Colon (tissue), 2 donors: ENCODE measurements around the gene SLC4A11.

Source experiments
- FAIRE-seq: peaks from 2 replicates; lab custom pipeline; 2012; peaks lifted over from hg19 to GRCh38; lab: Jason Lieb, UNC
- donor health status: control.
- donor health status: control.

SLC4A11 gene

DNA sequence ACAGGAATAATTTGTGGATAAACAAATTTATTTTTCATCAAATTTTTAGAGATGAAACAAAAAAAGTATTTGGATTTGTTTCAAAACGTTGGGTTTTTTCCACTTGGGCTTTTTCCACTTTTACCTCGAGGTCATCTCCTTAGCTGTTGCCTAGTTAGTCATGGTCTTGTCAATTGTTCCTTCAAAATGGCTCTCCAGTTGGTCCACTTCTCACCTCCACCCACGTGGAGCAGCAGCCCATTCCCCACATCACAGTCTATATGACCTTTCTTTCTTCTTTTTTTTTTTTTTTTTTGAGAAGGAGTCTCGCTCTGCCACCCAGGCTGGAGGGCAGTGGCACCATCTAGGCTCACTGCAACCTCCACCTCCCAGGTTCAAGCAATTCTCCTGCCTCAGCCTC, 6.7 kb upstream of the SLC4A11 start:
- no peak for FAIRE-seq

DNA sequence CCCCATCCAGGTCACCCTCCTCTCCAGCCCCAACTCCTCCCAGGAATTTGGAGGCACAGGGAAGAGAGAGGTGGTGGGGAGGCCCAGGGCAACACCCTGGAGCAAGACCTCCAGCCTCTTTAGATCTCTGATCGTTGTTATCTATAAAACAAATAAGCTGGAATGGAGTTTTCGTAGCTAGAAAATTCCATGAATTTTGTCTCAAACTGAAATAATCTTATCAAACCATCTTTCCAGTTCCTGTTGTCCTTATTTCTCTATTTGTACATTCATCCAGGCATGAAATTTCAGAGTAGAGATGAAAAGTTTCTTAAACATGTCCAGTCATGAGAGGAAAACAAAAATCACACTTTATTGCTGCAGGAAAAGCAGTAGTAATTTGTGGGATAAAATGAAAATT, 6.2 kb upstream of the SLC4A11 start:
- no peak for FAIRE-seq

DNA sequence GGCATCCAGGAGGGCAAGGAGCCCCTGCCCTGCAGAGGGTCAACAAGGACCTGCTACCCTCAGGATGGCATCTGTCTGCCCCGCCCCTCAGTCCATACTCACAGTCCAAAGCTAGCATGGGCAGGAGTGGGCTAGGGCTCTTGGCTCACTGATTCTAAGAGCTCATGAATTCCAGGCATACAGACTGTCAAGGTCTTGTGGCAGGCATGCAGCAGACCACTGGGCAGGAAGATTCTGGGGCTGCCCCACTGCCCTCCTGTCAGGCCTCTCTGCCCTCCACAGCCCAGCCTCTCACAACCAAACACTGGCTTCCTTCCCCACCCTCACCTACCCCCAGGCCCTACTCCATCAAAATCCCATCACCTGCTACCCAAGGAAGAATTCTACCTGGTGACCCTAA, 5.6 kb upstream of the SLC4A11 start:
- no peak for FAIRE-seq

DNA sequence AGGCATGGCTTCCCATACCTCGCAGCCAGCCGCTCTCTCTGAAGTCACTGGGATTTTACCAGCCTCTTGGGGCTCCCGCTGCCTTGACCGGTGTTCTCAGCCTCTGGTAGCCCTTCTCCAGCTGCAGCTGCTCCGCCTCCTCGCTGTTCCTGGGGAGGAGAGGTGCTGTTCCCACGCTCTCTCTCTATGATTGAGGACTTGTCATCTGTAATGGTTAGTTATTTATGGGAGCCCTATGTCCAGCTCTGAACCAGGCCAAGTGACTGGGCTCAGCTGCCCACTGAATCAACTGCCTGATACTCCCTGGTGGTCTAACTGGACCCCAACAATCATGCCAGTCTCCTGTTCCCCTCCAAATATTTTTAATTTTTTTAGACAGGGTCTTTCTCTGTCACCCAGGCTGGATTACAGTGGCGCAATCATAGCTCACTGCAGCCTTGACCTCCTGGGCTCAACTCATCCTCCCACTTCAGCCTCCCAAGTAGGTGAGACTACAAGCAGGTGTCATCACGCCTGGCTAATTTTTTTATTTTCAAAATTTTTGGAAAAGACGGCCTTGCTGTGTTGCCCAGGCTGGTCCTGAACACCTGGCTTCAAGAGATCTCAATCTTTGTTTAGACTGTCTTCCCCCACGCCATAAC, 4.8 kb upstream of the SLC4A11 start:
- no peak for FAIRE-seq

DNA sequence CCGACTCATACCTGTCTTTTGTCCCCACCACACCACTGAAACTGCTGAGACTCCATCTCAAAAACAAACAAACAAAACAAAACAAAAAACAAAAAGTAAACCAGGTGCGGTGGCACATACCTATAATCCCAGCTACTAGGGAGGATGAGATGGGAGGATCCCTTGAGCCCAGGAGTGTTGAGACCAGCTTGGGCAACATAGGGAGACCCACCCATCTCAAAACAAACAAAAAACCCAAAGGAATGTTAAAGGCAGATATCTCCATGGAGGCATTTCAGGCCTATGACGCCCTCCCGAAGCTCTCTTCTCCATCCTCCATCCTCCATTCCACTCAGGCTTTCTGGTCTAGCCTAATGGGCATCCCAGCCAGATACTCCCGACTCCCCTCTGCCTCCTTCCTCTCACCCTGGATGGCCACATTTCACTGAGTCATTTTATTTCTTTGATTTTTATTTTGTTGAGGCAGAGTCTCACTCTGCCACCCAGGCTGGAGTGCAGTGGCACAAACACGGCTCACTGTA, 3.2 kb upstream of the SLC4A11 start:
- FAIRE-seq: no peak

DNA sequence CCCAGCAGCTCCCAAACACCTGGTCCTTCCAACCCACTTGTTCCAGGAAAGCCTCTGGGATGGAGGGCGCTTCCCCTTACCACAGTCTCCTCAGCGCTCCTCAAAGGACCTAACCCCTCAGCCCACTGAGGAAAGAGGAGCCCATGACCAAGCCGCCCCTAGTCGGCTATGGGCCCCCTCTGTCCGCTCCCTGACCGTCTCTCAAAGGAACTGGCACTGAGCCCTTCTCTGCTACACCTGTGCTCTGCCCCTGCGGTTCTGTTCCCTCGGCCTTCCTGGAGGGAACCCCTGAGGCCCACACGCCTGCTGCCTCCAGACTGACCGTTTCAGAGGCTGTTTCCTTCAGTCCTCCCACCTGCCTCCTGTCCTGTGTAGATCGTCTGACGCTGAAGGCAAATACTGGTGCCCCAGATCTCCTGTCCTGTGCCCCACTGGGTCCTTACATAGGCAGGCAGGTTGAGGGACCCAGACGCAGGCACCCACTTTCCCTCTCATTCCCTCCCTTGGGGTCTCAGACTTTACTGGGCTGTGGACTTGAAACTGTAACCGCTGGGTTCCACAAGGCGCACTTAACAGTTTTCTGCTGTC, 1.9 kb upstream of the SLC4A11 start:
- no peak for FAIRE-seq

DNA sequence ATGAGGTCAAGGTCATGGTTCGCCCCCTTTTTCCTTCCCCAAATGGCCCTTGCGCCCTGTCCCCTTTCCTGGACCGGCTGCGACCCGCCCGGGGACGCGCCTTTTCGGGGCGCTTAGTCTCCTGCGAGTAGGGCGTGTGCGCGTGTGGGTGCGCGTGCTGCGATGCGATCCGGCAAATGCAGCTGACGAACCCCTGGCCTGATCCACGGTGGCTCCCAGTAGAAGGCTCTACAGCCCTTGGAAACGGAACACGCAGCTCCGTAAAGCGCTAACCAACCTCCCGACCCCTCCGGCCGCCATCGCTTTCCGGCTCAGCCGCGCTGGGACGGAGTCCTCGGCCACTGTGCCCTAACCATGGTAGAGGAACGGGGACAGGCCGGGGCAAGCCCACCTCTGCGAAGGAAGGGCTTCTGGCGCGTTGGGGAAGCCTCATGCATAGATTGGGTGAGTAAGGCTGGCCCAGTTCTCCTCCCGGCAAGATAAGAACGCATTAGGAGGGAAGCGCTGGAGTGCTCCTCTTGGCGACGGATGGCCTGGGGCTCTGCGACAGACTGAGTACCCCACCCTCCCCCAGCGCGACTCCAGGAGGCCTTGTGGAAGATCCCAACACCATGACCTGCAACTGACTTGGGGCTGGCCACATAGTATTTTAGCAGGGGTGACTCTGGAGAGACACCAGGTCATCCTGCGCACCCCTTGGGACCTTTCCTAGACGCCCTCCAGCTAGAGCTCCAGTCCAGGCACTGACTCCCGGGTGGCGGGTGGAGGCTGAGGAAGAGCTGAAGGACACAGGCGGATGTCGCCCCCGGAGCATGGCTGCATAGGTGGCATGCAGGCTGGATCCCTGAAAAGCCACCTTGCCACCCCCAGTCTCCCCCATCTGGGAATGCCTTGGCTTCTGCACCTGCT, 1.1 kb upstream of the SLC4A11 start:
- no peak for FAIRE-seq

DNA sequence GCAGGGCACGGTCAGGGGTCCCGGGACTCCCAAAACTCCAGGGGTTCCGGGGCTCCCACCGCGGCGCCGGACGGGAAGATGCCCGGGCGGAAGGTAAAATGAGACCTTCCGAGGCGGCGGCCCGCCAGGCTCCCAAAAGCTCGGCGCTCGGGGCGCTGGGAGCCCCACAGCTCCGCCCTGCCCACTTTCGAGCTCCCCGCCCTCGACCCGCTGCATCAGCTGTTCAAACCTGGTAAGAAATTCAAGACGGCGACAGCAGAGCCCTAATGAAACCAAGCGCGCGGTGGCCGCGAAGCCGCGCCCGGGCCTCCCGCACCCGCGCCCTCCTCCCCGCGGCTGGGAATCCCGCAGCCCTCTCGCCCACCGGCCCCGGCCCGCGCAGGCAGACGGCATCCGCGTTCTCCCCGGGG, 369 bp downstream of the SLC4A11 start:
- FAIRE-seq: no peak

DNA sequence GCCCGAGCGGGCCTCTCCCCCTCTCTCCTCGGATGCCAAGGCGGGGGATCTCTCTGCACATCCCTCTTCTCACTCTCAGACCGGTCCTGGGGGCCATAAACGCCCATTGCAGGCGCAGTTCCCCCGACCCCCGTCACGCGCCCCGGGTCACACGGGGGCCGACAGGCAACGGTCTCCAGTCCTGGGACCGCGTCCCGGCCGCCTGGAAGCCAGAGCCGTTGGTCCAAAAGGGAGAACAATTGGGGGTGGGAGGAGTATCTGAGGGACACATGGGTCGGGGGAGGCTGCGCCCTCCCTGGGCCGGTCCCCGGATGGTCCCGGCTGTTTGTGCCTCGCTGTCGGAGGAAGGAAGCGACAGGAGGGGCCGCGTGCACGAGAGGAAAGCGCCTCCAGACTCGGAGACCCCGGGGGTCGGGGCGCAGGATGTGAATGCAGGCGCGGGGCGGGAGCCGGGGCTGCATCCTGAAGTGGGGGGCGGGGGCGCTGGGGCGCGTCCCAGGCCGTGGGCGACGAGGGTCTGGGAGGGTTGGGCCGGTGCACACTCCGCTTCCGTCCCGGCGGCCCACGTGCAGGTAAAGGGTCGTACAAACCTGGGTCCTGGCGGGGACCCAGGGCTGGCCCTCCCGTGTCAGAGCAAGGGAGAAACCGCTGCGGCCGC, 903 bp downstream of the SLC4A11 start:
- no peak for FAIRE-seq

DNA sequence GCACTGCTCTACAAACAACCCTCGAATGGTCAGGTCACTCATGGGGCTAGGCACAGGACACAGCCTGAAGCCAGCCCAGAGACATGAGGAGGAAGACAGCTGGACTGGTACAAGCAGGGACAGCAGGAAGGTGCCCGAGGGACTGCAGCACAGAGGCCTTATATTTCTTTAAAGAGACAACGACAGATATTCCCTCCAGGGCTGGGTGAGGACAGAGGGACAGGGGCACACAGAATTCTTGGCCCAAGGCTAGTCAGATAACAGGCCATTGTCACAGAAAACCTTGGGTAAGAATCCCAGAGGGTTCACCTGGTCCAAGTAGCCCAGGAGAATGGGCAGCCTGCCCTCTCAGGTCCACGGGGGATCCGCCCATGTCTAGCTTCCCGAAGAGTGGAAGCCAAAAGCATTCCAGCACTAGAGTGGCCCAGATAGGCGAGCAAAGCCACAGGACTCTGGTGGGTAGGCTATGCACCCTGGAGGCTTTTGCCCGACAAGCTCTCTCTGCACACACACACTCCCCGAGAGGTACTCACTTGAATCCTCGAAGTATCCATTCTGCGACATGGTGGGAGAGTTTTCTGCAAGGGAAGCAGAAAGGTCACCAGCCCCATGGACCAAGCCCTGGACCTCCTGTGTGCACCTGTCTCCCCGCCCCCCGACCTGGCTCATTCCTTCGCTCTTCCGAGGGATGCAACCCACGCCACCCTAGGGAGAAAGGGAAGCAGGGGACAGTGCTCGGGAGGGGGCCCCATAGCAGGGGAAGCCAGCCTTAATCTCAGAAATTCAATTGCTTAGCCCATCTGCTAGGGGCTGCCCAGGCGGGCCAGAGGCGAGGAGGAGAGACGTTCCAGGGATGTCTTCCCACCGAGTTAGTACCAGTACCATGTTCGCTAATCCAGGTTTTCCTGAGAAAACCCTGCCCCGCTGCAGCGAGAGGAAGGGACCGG, 1.7 kb downstream of the SLC4A11 start:
- no peak for FAIRE-seq

DNA sequence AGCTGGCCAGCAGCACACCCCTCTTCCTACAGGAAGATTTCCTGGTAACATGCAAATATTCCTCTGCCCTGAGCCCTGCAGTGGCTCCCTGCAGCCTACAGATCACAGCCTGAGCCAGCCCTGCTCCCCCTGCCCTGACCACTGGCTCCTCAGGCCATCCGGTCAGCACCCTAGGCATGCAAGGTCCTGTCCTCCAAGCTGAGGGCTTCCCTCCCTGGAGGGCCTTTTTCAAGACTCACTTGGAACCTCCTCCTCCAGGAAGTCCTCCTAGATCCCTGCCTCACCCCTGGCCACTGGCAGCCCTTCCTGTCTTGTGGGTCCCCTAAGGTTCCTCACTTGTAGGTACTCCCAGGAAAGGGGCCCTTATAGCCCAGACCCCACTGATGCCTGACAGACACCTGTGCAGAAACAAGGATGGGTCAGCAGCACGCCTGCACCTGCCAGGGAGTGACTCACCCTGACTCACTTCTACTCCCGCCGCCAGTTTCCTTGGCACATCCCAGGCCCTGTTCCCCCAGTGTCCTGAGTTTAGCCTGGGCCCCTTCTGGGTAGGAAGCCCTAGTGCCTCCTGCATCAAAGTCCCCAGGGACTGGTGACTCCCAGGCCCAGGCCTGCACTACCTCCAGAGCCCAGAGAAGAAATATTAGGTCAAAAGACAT, 3.2 kb downstream of the SLC4A11 start:
- no peak for FAIRE-seq

DNA sequence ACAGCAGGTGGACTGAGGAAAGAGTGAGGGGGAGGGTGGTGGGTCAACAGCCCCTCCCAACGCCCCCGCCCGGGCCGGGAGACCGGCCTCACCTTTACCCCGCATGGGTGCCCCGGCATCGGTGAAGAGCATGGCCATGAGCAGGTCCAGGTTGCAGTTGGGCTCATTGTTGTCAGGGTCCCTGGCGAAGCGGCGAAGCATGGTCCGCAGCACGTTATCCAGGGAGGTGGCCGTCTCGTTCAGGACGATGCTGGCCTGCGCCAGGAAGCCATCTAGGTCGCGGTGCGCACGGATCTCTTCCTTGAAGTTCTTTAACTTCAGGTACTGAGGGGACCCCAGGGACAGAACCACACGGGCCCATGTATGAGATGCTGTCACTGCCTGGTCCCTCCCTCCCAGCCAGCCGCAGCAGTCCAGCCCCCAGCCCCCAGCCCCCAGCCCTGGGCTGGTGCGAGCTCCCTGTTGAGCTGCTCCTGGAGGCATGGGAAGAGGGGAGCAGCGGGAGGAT, 4.9 kb downstream of the SLC4A11 start:
- FAIRE-seq: no peak

DNA sequence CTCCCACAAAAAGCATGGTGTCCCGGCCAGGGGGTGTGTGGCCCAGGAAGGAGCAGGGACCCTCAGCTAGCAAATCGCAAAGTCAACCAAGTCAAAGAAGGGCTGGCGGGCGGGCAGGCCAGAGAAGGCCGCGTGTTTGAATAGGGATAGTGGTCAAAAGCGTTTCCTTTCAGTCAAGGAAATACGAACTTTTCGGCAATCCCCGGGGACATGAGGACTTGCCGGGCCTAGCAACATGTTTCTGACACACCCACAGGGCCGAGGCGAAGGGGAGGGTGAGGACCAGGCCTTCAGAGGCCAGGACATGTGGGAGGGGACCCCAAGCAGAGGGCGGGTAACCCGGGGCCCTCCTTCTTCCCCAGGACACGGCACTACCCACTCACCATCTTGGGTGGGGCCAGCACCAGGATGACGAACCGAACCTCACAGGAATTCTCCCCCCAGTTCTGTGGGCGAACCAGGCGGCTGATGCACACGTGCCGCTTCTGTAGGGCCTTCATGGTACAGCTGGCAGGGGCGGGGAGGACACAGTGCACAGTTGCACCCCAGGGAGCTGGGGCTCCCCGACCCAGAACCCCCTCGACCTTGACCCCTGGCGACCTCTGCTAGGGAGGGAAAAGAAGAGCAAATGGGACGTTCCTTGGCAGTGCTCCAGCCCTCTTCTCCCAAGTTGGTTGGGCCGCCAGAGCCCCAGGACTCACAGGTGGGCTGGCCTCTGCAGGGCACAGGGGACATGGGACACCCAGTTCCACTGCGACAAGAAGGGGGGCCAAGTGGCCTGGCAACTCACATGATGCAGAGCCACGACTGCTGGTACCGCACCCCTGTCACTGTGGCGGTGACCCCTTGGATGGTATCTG, 5.6 kb downstream of the SLC4A11 start:
- no peak for FAIRE-seq

DNA sequence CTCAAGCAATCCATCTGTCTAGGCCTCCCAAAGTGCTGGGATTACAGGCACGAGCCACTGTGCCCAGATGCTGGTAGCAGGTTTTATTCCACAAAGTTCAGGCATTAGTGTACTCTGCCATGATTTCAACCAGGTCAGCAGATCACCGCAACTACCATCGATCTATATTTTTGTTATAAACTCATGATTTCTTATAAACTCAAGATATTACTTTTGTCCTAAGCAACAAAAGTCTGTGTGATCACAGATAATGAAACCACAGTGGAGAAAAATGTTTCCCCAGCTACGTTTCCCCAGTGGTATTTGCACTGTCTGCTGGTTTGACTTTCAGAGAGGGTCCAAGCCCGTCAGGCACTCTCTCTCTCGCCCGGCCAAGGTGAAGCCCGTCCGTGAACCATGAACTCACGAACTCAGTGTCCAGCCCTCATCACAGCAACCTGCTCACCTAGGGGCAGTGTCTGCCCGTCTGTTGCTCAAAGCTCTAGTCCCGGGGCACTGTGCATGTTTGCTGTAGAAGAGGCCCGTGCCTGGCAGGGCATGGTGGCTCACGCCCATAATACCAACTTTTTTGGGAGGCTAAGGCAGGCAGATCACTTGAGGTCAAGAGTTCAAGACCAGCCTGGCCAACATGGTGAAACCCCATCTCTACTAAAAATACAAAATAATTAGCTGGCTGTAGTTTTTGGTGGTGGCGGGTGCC, 7.0 kb downstream of the SLC4A11 start:
- no peak for FAIRE-seq

DNA sequence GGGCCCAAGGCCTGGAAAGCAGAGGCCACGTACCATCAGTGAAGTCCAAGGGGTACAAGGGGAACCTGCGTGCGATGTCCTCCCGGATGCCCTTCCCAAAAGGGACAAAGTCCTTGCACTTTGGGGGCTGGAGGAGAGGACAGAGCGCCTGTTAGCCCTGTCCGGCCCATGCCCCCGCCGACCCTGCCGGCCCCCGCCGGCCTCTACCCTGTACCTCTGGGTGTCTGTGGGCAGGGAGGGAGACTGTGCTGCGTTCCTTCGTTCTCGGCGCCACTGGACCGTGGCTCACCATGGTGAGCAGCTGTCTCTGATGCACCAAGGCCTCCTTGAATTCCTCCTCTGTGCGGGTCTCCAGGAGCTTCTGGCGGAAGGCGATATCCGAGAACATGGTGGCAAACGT, 7.9 kb downstream of the SLC4A11 start:
- no peak for FAIRE-seq

DNA sequence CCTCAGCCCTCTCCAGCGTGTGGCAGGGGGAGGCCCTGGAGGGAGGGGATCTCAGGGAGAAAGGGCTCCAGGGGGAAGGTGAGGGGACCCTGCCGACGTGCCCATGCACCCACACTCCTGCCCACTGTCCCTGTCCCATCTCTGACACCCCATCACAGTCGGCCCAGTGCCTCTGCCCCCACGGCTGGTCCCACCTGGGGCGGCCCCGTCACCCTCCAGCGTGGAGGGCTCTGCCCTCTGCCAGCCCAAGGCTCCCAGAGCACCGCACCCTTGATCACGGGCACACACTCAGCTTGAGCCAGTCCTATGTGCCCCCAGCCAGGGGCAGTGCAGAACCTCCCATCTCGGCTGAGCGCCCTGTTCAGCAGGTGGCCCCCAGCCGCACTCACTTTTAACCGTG, 9.2 kb downstream of the SLC4A11 start:
- FAIRE-seq: no peak

DNA sequence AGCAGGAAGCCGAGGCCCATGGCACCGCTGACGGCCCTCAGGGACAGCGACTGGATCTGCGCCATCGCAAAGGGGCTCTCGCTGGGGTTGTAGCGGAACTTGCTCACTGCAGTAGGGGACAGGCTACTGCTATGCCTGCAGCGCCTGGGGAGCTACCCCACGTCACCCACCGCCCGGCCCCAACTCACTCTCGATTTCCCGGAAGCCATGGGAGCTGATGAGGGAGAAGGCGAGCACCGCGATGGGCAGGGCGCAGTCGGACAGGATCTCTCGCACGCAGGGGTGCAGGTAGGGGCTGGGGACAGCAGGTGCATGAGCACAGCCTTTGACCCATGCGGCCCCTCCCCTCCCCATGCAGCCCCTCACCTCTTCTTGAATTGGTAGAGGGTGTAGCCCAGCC, 9.8 kb downstream of the SLC4A11 start:
- FAIRE-seq: no peak

DNA sequence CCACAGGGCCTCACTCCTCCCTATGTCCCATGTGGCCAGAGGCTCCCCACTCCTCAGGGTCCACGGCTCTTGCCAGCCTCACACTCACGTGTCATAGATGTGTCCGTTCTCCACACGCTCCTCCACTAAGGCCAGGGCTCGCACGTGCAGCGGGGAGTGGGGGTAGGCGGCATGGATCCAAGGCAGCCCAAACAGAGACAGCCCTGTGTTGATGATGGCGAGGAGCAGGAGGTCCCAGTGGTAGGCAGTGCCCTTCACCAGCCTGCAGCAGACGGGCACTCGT, 10.3 kb downstream of the SLC4A11 start:
- FAIRE-seq: no peak
